ENCODE measurements around the gene GJB5. TPM values are rescaled to one million over a fixed set of nuclear protein-coding genes. Genes with fewer than 3 reads are reported as not detected.

Gene GJB5
- total RNA-seq, 1 donor from 2014 or later = not detected

- Histone ChIP-seq H3K27me3 (ENCODE audit: low read depth) (peaks cover 25% of the 10 kb centered on the region), H3K36me3 (no peaks in the 10 kb centered on the region), H3K27ac (no peak overlapping the region), H3K4me1 (peaks cover 14% of the 10 kb centered on the region), H3K4me3 (no peak overlapping the region), H3K9me3 (no peaks in the 10 kb centered on the region)
- ATAC-seq (no peak), DNase-seq (no peak)
- TF ChIP-seq CTCF (IDR thresholded peaks at IDR 0.05) = no peak
- intact Hi-C loops (cut with DNase I) = no loop called here
These were observed 31.1 kb downstream of the GJB5 start for GRCh38 chr1:34785875-34786470.

GRCh38 chr1:34786521-34787325 lies 31.9 kb downstream of the GJB5 start:
- intact Hi-C loops (cut with DNase I) = no loop called here
- peak; percentile 81 for TF ChIP-seq CTCF (IDR thresholded peaks at IDR 0.05)
- H3K4me3 ChIP-seq = no peak overlapping the region
- H3K27me3 ChIP-seq (ENCODE audit: low read depth) = peaks cover 18% of the 10 kb centered on the region
- H3K4me1 ChIP-seq = peaks cover 6% of the 10 kb centered on the region
- H3K36me3 ChIP-seq = no peaks in the 10 kb centered on the region
- DNase-seq (peak; percentile 77), ATAC-seq (peak; percentile 77 to 82)
- H3K9me3 ChIP-seq = no peaks in the 10 kb centered on the region
- no peak overlapping the region for H3K27ac ChIP-seq

- no peak for ATAC-seq
- TF ChIP-seq CTCF (IDR thresholded peaks at IDR 0.05) = no peak
- Histone ChIP-seq H3K4me1 (peaks cover 7% of the 10 kb centered on the region), H3K27ac (no peak overlapping the region), H3K4me3 (no peak overlapping the region), H3K9me3 (no peaks in the 10 kb centered on the region), H3K36me3 (no peaks in the 10 kb centered on the region), H3K27me3 (ENCODE audit: low read depth) (peaks cover 15% of the 10 kb centered on the region)
- intact Hi-C loops (cut with DNase I) = no loop called here
- DNase-seq = no peak
These were observed 32.9 kb downstream of the GJB5 start for GRCh38 chr1:34787461-34788420.

- intact Hi-C loops (cut with DNase I) = no loop called here
- H3K4me1 ChIP-seq = peaks cover 7% of the 10 kb centered on the region
- H3K27ac ChIP-seq = peak overlapping the region; percentile 4
- H3K4me3 ChIP-seq = no peak overlapping the region
- H3K9me3 ChIP-seq = no peaks in the 10 kb centered on the region
- peaks cover 17% of the 10 kb centered on the region for H3K27me3 ChIP-seq (ENCODE audit: low read depth)
- no peaks in the 10 kb centered on the region for H3K36me3 ChIP-seq
- DNase-seq (no peak), ATAC-seq (no peak)
- no peak for TF ChIP-seq CTCF (IDR thresholded peaks at IDR 0.05)
These were observed 36.1 kb downstream of the GJB5 start for GRCh38 chr1:34790985-34791384.

- Histone ChIP-seq H3K4me3 (peak overlapping the region; percentile 56), H3K9me3 (no peaks in the 10 kb centered on the region), H3K4me1 (peaks cover 7% of the 10 kb centered on the region), H3K36me3 (no peaks in the 10 kb centered on the region), H3K27me3 (ENCODE audit: low read depth) (peaks cover 17% of the 10 kb centered on the region), H3K27ac (no peak overlapping the region)
- no peak for ATAC-seq
- intact Hi-C loops (cut with DNase I) = no loop called here
- no peak for TF ChIP-seq CTCF (IDR thresholded peaks at IDR 0.05)
- no peak for DNase-seq
These were observed 37.6 kb downstream of the GJB5 start for GRCh38 chr1:34792424-34792823.
